ENCODE data around the gene MRPL58. TPM values are rescaled to one million over a fixed set of nuclear protein-coding genes. Genes with fewer than 3 reads are reported as not detected.

The MRPL58 gene
- total RNA-seq, 1 experiment from 2014 or later, result 41.0 TPM

- no peak overlapping the region for H3K27ac ChIP-seq (ENCODE audit: insufficient read length, low read depth, low read length)
- WGBS (ENCODE audit: extremely low coverage, insufficient read length, low lambda C conversion rate), result no CpG with 5 or more reads among the region's 10 CpGs
- no peak overlapping the region for H2BK5ac ChIP-seq (ENCODE audit: insufficient read length, low read length)
- Mint-ChIP-seq H3K27me3 (ENCODE audit: low read depth) (no peaks in the 10 kb centered on the region), H3K4me3 (no peak overlapping the region), H3K36me3 (ENCODE audit: insufficient read depth in 1 of 3, low read depth in 3 of 3) (peaks cover 0 to 2% (median 0%) of the 10 kb centered on the region in 3 experiments; a peak in 1 of 7 replicates), H3K9me3 (no peaks in the 10 kb centered on the region; a peak in 1 of 5 replicates), H3K27ac (no peak overlapping the region), H3K4me1 (peaks cover 12 to 14% of the 10 kb centered on the region in 2 experiments)
- H3K18ac ChIP-seq (ENCODE audit: insufficient read length, low read depth, low read length), result no peak overlapping the region
- peaks cover 9% of the 10 kb centered on the region for H3K23me2 ChIP-seq (ENCODE audit: insufficient read length, low read depth, low read length, poor library complexity, severe bottlenecking)
- no peak overlapping the region for H3K4me2 ChIP-seq (ENCODE audit: insufficient read depth, insufficient read length, low read length)
- no peak overlapping the region for H4K91ac ChIP-seq (ENCODE audit: insufficient read length, low read depth, low read length)
- no peak overlapping the region for H4K8ac ChIP-seq (replicated peaks; ENCODE audit: insufficient read length, low read depth, low read length)
- H3K56ac ChIP-seq (ENCODE audit: insufficient read length, low read depth, low read length), result no peak overlapping the region
- H3K79me2 ChIP-seq (ENCODE audit: insufficient read depth, low read length), result peaks cover 10% of the 10 kb centered on the region; the same call in 1 of the 2 replicates
- H2BK12ac ChIP-seq (ENCODE audit: insufficient read length, low read depth, low read length), result no peak overlapping the region
- H4K20me1 ChIP-seq (ENCODE audit: control insufficient read depth, insufficient read depth, insufficient read length), result no peaks in the 10 kb centered on the region
- TF ChIP-seq, protein P1, sequence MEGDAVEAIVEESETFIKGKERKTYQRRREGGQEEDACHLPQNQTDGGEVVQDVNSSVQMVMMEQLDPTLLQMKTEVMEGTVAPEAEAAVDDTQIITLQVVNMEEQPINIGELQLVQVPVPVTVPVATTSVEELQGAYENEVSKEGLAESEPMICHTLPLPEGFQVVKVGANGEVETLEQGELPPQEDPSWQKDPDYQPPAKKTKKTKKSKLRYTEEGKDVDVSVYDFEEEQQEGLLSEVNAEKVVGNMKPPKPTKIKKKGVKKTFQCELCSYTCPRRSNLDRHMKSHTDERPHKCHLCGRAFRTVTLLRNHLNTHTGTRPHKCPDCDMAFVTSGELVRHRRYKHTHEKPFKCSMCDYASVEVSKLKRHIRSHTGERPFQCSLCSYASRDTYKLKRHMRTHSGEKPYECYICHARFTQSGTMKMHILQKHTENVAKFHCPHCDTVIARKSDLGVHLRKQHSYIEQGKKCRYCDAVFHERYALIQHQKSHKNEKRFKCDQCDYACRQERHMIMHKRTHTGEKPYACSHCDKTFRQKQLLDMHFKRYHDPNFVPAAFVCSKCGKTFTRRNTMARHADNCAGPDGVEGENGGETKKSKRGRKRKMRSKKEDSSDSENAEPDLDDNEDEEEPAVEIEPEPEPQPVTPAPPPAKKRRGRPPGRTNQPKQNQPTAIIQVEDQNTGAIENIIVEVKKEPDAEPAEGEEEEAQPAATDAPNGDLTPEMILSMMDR (conservative IDR thresholded peaks at IDR 0.05), result no peak
- H3K23ac ChIP-seq (ENCODE audit: insufficient read length, low read depth, low read length), result no peak overlapping the region
- no peak for DNase-seq
- peaks cover 8% of the 10 kb centered on the region for H3K79me1 ChIP-seq (ENCODE audit: insufficient read depth, low read depth, low read length, poor library complexity, severe bottlenecking)
- no peak overlapping the region for H4K5ac ChIP-seq (ENCODE audit: insufficient read length, low read depth, low read length)
- H2BK20ac ChIP-seq (ENCODE audit: low read depth, low read length, poor library complexity, severe bottlenecking), result no peak overlapping the region
- H3K4ac ChIP-seq (ENCODE audit: low read depth, low read length), result no peak overlapping the region
- H3K4me1 ChIP-seq (ENCODE audit: insufficient read depth, low read length), result no peaks in the 10 kb centered on the region; the same call in 1 of the 2 replicates
- H2BK120ac ChIP-seq (ENCODE audit: low read depth, low read length, poor library complexity, severe bottlenecking), result no peak overlapping the region
- no peaks in the 10 kb centered on the region for H3K27me3 ChIP-seq (ENCODE audit: insufficient read depth, low read length)
- H3K9ac ChIP-seq (ENCODE audit: extremely low read depth, insufficient read length, low read length), result no peak overlapping the region
- H2AK5ac ChIP-seq (ENCODE audit: insufficient read length, low read length), result no peak overlapping the region
- H3T11ph ChIP-seq (ENCODE audit: low read length), result no peak overlapping the region
- H3K9me3 ChIP-seq (ENCODE audit: control insufficient read depth, low read depth, low read length), result no peaks in the 10 kb centered on the region
- no peak overlapping the region for H3K14ac ChIP-seq (ENCODE audit: insufficient read depth, low read length)
- no peak overlapping the region for H2BK15ac ChIP-seq (ENCODE audit: low read depth, low read length)
- H2AFZ ChIP-seq (ENCODE audit: low read length), result no peak overlapping the region
Measured at GRCh38 chr17:74990581-74991105, 21.8 kb upstream of the MRPL58 start.
